GM18907 (cell line): ENCODE results near the gene NLRP4.

Experiments used
- ATAC-seq: cut with Tn5 transposase; IDR thresholded peaks from one replicate; pipeline ENCODE4 v1.9.1; 2021; ENCODE audit warnings: mild to moderate bottlenecking, moderate library complexity; ENCODE audit not compliant: unreplicated experiment

Gene NLRP4

GRCh38 chr19:55836340-55836739 is at the start of gene NLRP4:
Gene NLRP4, plus strand, starts transcription at chr19:55836540. Its CDS starts 15,541 bp downstream, at chr19:55852081.
- no peak for ATAC-seq

GRCh38 chr19:55795021-55795420 is 41.3 kb upstream of the NLRP4 start:
- ATAC-seq: no peak

GRCh38 chr19:55801416-55801815 is 34.9 kb upstream of the NLRP4 start:
- ATAC-seq: no peak

GRCh38 chr19:55802281-55802680 is 34.1 kb upstream of the NLRP4 start:
- ATAC-seq: no peak

GRCh38 chr19:55809381-55810058 is 26.8 kb upstream of the NLRP4 start:
- no peak for ATAC-seq

GRCh38 chr19:55811340-55811739 is 25.0 kb upstream of the NLRP4 start:
- no peak for ATAC-seq

GRCh38 chr19:55812449-55812848 is 23.9 kb upstream of the NLRP4 start:
- ATAC-seq: no peak

GRCh38 chr19:55813906-55814305 is 22.4 kb upstream of the NLRP4 start:
- no peak for ATAC-seq

GRCh38 chr19:55820037-55820436 is 16.3 kb upstream of the NLRP4 start:
- ATAC-seq: no peak

GRCh38 chr19:55830656-55831055 is 5.7 kb upstream of the NLRP4 start:
- ATAC-seq: no peak

- no peak for ATAC-seq
Measured at GRCh38 chr19:55831846-55832245, 4.5 kb upstream of the NLRP4 start, which contains the start of gene NLRP11. Gene NLRP11, minus strand, starts transcription at chr19:55831999. Its CDS starts 13,825 bp downstream, at chr19:55818174.

GRCh38 chr19:55832676-55833075 is 3.7 kb upstream of the NLRP4 start:
- no peak for ATAC-seq

GRCh38 chr19:55838251-55838650 is 1.9 kb downstream of the NLRP4 start:
- ATAC-seq: no peak

GRCh38 chr19:55838906-55839305 is 2.6 kb downstream of the NLRP4 start:
- no peak for ATAC-seq

GRCh38 chr19:55855160-55855559 is 18.8 kb downstream of the NLRP4 start:
- no peak for ATAC-seq

GRCh38 chr19:55857149-55857548 is 20.8 kb downstream of the NLRP4 start:
- no peak for ATAC-seq

- no peak for ATAC-seq
Measured at GRCh38 chr19:55857974-55858373, 21.6 kb downstream of the NLRP4 start.

GRCh38 chr19:55858401-55858800 is 22.1 kb downstream of the NLRP4 start:
- ATAC-seq: no peak

GRCh38 chr19:55858969-55859368 is 22.6 kb downstream of the NLRP4 start:
- no peak for ATAC-seq

- no peak for ATAC-seq
Measured at GRCh38 chr19:55866521-55866920, 30.2 kb downstream of the NLRP4 start.

GRCh38 chr19:55867101-55867500 is 30.8 kb downstream of the NLRP4 start:
- no peak for ATAC-seq

GRCh38 chr19:55870736-55871135 is 34.4 kb downstream of the NLRP4 start:
- no peak for ATAC-seq

- no peak for ATAC-seq
Measured at GRCh38 chr19:55877211-55877610, 40.9 kb downstream of the NLRP4 start.
